K562 (cell line): Measurements from ENCODE around the gene ARF1. TPM values are rescaled to one million over a fixed set of nuclear protein-coding genes. Genes with fewer than 3 reads are reported as not detected.

Experiments used
- ATAC-seq: fragments of 200-7000 bp; cut with Tn5 transposase; 3 replicates; pipeline ENCODE4 v1.9.1; 2020; ENCODE audit warnings: moderate library complexity
- BruUV-seq: library from RNA; stranded (reverse); fragments of 400-500 nt; replicated peaks from 2 replicates; lab custom pipeline; 2021; lab: Mats Ljungman, UMichigan
- CTCF ChIA-PET: fragments of 300-600 bp; formaldehyde crosslinking; extraction: SDS; loops from one replicate; lab custom pipeline; 2021; ENCODE audit warnings: low intra/inter-chr PET ratio; lab: Yijun Ruan, JAX
- POLR2A ChIA-PET: fragments of 300-600, 350-650 bp; sonication (Branson Sonifier 250); formaldehyde crosslinking; extraction: SDS; loops from one replicate; lab custom pipeline; 2021; ENCODE audit warnings: antibody characterized with exemption, inconsistent platforms; lab: Yijun Ruan, JAX
- DNase-seq, 4 experiments: peaks; one replicate each; pipeline versions ENCODE4 v3.0.0 to v3.0.0-alpha.2; 2011 to 2018; ENCODE audit warnings: low spot score in 3 of 4, mixed read lengths in 3 of 4; ENCODE audit errors: extremely low read depth in 1 of 4
- FAIRE-seq: peaks from 2 replicates; lab custom pipeline; 2011; peaks lifted over from hg19 to GRCh38; lab: Jason Lieb, UNC
- H2AFZ ChIP-seq: 2 replicates; pipeline ENCODE4 v1.6.0; 2011; ENCODE audit warnings: low read depth, low read length, control low read depth, inconsistent platforms
- H3K27ac ChIP-seq: fragments of 200-600 bp; 3 replicates; pipeline ENCODE4 v1.8.0; 2011; ENCODE audit warnings: low read depth, mild to moderate bottlenecking, control low read depth, inconsistent platforms, low read length, moderate library complexity, mixed read lengths; ENCODE audit errors: extremely low read depth
- H3K27me3 ChIP-seq, 2 experiments: fragments of 300-600 bp in 1 of 2; 2 replicates in 1 of 2; 3 replicates in 1 of 2; pipeline versions ENCODE4 v1.6.0 to v1.8.0; 2011; ENCODE audit warnings: inconsistent platforms in 2 of 2, low read length in 2 of 2, mild to moderate bottlenecking in 1 of 2, mixed read lengths in 1 of 2, moderate library complexity in 1 of 2; ENCODE audit not compliant: control insufficient read depth in 2 of 2, insufficient read depth in 2 of 2
- H3K36me3 ChIP-seq: fragments of 300-600 bp; 3 replicates; pipeline ENCODE4 v1.8.0; 2011; ENCODE audit warnings: mild to moderate bottlenecking, low read length, inconsistent platforms; ENCODE audit not compliant: control insufficient read depth, insufficient read depth
- H3K4me1 ChIP-seq, 2 experiments: fragments of 200-600 bp in 1 of 2; replicated peaks in 1 of 2; 2 replicates in 1 of 2; 3 replicates in 1 of 2; pipeline versions ENCODE4 v1.5.1 to v1.8.0; 2011; ENCODE audit warnings: inconsistent platforms in 2 of 2, low read length in 2 of 2, mild to moderate bottlenecking in 1 of 2, mixed read lengths in 1 of 2, moderate library complexity in 1 of 2; ENCODE audit not compliant: control insufficient read depth in 2 of 2, insufficient read depth in 2 of 2
- H3K4me2 ChIP-seq: 2 replicates; pipeline ENCODE4 v1.6.1; 2011; ENCODE audit warnings: low read length, control low read depth, inconsistent platforms, mixed read lengths; ENCODE audit not compliant: insufficient read depth
- H3K4me3 ChIP-seq: fragments of 200-600 bp; sonication (generic), shearing (Covaris generic); 2 replicates; pipeline ENCODE4 v1.5.1; 2016; ENCODE audit warnings: control low read depth, inconsistent platforms
- H3K79me2 ChIP-seq: fragments of 200-600 bp; 3 replicates; pipeline ENCODE4 v1.8.0; 2011; ENCODE audit warnings: low read length, inconsistent platforms; ENCODE audit not compliant: control insufficient read depth, insufficient read depth
- H3K9ac ChIP-seq, 2 experiments: 2 replicates each; pipeline versions ENCODE4 v1.6.0 to v1.6.1; 2011; ENCODE audit warnings: low read depth in 2 of 2, low read length in 2 of 2, control low read depth in 1 of 2, inconsistent platforms in 1 of 2, mild to moderate bottlenecking in 1 of 2, mixed read lengths in 1 of 2; ENCODE audit not compliant: insufficient read depth in 1 of 2
- H3K9me1 ChIP-seq: one replicate; pipeline ENCODE4 v1.6.0; 2011; ENCODE audit warnings: inconsistent platforms, mild to moderate bottlenecking, low read length, moderate library complexity; ENCODE audit not compliant: control insufficient read depth, insufficient read depth
- H3K9me3 ChIP-seq: replicated peaks from 2 replicates; pipeline ENCODE4 v1.5.1; 2011; ENCODE audit warnings: low read depth, low read length, inconsistent platforms; ENCODE audit not compliant: control insufficient read depth, insufficient read depth
- H4K20me1 ChIP-seq: replicated peaks from 2 replicates; pipeline ENCODE4 v1.6.1; 2011; ENCODE audit warnings: low read length, inconsistent platforms, mixed read lengths; ENCODE audit not compliant: control insufficient read depth, insufficient read depth
- BCOR ChIP-seq: fragments of 450-650 bp; IDR thresholded peaks from 2 replicates; pipeline ENCODE4 v1.6.1; 2016
- CHD4 ChIP-seq: fragments of 200-600 bp; sonication (generic); IDR thresholded peaks from 3 replicates; pipeline ENCODE4 v1.6.1; 2012; ENCODE audit warnings: low read depth, mild to moderate bottlenecking, mixed read lengths, low read length, inconsistent platforms; ENCODE audit not compliant: insufficient read depth, insufficient replicate concordance, poor library complexity, severe bottlenecking
- CREB3L1 ChIP-seq: fragments of 450-650 bp; IDR thresholded peaks from 2 replicates; pipeline ENCODE4 v1.6.1; 2014; ENCODE audit warnings: low read depth, mild to moderate bottlenecking, moderate library complexity, borderline replicate concordance
- E2F1 ChIP-seq: sonication (generic); formaldehyde crosslinking; IDR thresholded peaks from 2 replicates; pipeline ENCODE4 v1.8.1; 2023; ENCODE audit warnings: mild to moderate bottlenecking, missing genetic modification reagents, moderate library complexity
- KDM2B ChIP-seq: fragments of 250-450 bp; sonication (Bioruptor Pico); IDR thresholded peaks from 2 replicates; pipeline ENCODE4 v1.8.0; 2021; ENCODE audit warnings: mild to moderate bottlenecking, moderate library complexity
- PHB2 ChIP-seq: fragments of 450-650 bp; IDR thresholded peaks from 2 replicates; pipeline ENCODE4 v1.6.1; 2017; ENCODE audit warnings: low read depth
- RAD51 ChIP-seq: fragments of 450-650 bp; IDR thresholded peaks from 2 replicates; pipeline ENCODE4 v1.7.1; 2016; ENCODE audit warnings: low read depth, mild to moderate bottlenecking, borderline replicate concordance
- SIN3A ChIP-seq, 2 experiments: fragments of 150-350 bp in 1 of 2; IDR thresholded peaks; 2 replicates each; pipeline ENCODE4 v1.6.1; 2011 to 2016; ENCODE audit warnings: borderline replicate concordance in 2 of 2, low read depth in 2 of 2, low read length in 2 of 2, mild to moderate bottlenecking in 2 of 2, moderate library complexity in 2 of 2; ENCODE audit not compliant: control insufficient read depth in 1 of 2
- SMARCA5 ChIP-seq: fragments of 450-650 bp; IDR thresholded peaks from 2 replicates; pipeline ENCODE4 v1.6.1; 2016
- SMC3 ChIP-seq: conservative IDR thresholded peaks from 2 replicates; pipeline ENCODE4 v1.6.1; 2011; ENCODE audit warnings: low read depth, low read length, improper control_type of control experiment; ENCODE audit not compliant: insufficient read depth
- STAT5B ChIP-seq: fragments of 250-450 bp; sonication (Bioruptor Pico); IDR thresholded peaks from 2 replicates; pipeline ENCODE4 v1.8.0; 2021; ENCODE audit warnings: mild to moderate bottlenecking, inconsistent platforms
- USF1 ChIP-seq: sonication (generic); formaldehyde crosslinking; IDR thresholded peaks from 2 replicates; pipeline ENCODE4 v1.9.0; 2022; ENCODE audit warnings: mild to moderate bottlenecking, missing genetic modification reagents
- USF2 ChIP-seq: sonication (generic); formaldehyde crosslinking; IDR thresholded peaks from 2 replicates; pipeline ENCODE4 v1.5.0; 2020; ENCODE audit warnings: missing genetic modification reagents
- YY1 ChIP-seq, 3 experiments: IDR thresholded peaks; 2 replicates each; pipeline ENCODE4 v1.6.1; 2011; ENCODE audit warnings: low read length in 2 of 3, mild to moderate bottlenecking in 2 of 3, moderate library complexity in 2 of 3, borderline replicate concordance in 1 of 3, control low read depth in 1 of 3, low read depth in 1 of 3; ENCODE audit not compliant: insufficient read depth in 3 of 3, insufficient replicate concordance in 2 of 3, control insufficient read depth in 1 of 3, insufficient read length in 1 of 3; ENCODE audit errors: extremely low read depth in 1 of 3
- ZBTB43 ChIP-seq: sonication (generic); formaldehyde crosslinking; IDR thresholded peaks from 2 replicates; pipeline ENCODE4 v1.8.0; 2023; ENCODE audit warnings: mild to moderate bottlenecking, missing genetic modification reagents
- WGBS: fragments of 100-300 bp; shearing (Covaris generic); methylation state at CpG from one replicate; pipeline ENCODE4 v1.1.6; 2016; ENCODE audit warnings: low coverage, mixed read lengths; ENCODE audit not compliant: insufficient coverage; ENCODE audit errors: missing lambda C conversion rate; 5-methylcytosine and 5-hydroxymethylcytosine counted together
- in situ Hi-C: fragments of 300-500 bp; cut with MboI; formaldehyde crosslinking; loops from 4 replicates; pipeline ENCODE4 v1.15.0; 2018; ENCODE audit warnings: inconsistent platforms, mixed read lengths
- intact Hi-C: fragments of 100-400 bp; cut with micrococcal nuclease; formaldehyde crosslinking; loops from 2 replicates; pipeline ENCODE4 v1.14.2; 2022
- polyA plus RNA-seq, 8 experiments: library from polyadenylated mRNA; depleted of rRNA in 4 of 8; stranded (reverse) in 5 of 8; unstranded in 3 of 8; fragments of >200 nt; fragmentation: Nextera tagmentation in 2 of 8; fragmentation: Illumina TruSeq in 1 of 8; extraction: Ambion mirVana in 2 of 8; extraction: Trizol in 1 of 8; gene quantifications; 2 replicates each; pipeline versions ENCODE4 v1.2.1 to v1.2.3, GENCODE V29; 2011 to 2014; ENCODE audit warnings: inconsistent platforms in 1 of 8, missing spikeins in 1 of 8
- total RNA-seq, 7 experiments: library from RNA; depleted of rRNA in 6 of 7; stranded (reverse); fragments of >200 nt in 6 of 7; fragmentation: Illumina TruSeq in 2 of 7; extraction: Trizol in 2 of 7; gene quantifications; 2 replicates each; pipeline versions ENCODE4 v1.2.1 to v1.2.3, GENCODE V29; 2011 to 2021; ENCODE audit warnings: low replicate concordance in 1 of 7

Gene ARF1
- total and polyA plus RNA-seq, 9 of the 15 experiments (the other 6 are each of a cell fraction or from before 2014, with no cell fraction given), result 69.8 to 593 (median 325) TPM

- peaks cover 31% of the 10 kb centered on the region for H4K20me1 ChIP-seq
- H3K9me1 ChIP-seq, result peaks cover 3% of the 10 kb centered on the region
- H2AFZ ChIP-seq, result no peak overlapping the region
- ChIA-PET CTCF (no interaction called here), POLR2A (interaction anchor here (1.1 to 6.0 kb wide), 4 partner anchors 9 to 128 kb away, joined by 3 to 92 read pairs (median 14); partner anchors contain the start of gene MRPL55)
- WGBS, result 32% methylated on average over 15 of the region's 15 CpGs
- peaks cover 15 to 62% of the 10 kb centered on the region in 2 experiments for H3K4me1 ChIP-seq
- H3K4me3 ChIP-seq, result peak overlapping the region; percentile 100
- H3K36me3 ChIP-seq, result peaks cover 64% of the 10 kb centered on the region; the same call in 2 of the 3 replicates
- ATAC-seq (no peak), DNase-seq (peak in 2 of 4 experiments; percentile 30 to 32), FAIRE-seq (no peak)
- H3K9ac ChIP-seq, result peak overlapping the region; percentile 87 to 98; a peak in 3 of 4 replicates
- no TSS peak for BruUV-seq
- peak overlapping the region; percentile 94 for H3K4me2 ChIP-seq
- in situ Hi-C loops, result no loop called here
- intact Hi-C loops, result loop anchor here (2.0 kb wide), 1 partner anchor 17 kb away; no protein-coding TSS in a partner anchor
- H3K9me3 ChIP-seq, result peaks cover 5% of the 10 kb centered on the region; the same call in 1 of the 2 replicates
- peaks cover 51% of the 10 kb centered on the region for H3K79me2 ChIP-seq
- H3K27me3 ChIP-seq, result no peaks in the 10 kb centered on the region
- 0 out of 3 replicates have a peak overlapping the region, but pooled peaks have one; percentile 3 for H3K27ac ChIP-seq
- TF ChIP-seq BCOR (no peak), RAD51 (0 out of 2 replicates have a peak, but pooled peaks have one; percentile 45), SMC3 (no peak), KDM2B (CRISPR knock-in tag) (no peak), ZBTB43 (CRISPR knock-in tag) (no peak), CHD4 (no peak), YY1 (IDR thresholded peaks at IDR 0.05; ENCODE audit: borderline replicate concordance in 1 of 3, control insufficient read depth in 1 of 3, extremely low read depth in 1 of 3, insufficient read depth in 3 of 3, insufficient read length in 1 of 3, insufficient replicate concordance in 2 of 3, low read depth in 1 of 3, low read length in 2 of 3) (no peak), PHB2 (no peak), STAT5B (CRISPR knock-in tag) (no peak), E2F1 (CRISPR knock-in tag) (0 out of 2 replicates have a peak, but pooled peaks have one; percentile 36), CREB3L1 (no peak), USF2 (CRISPR knock-in tag) (0 out of 2 replicates have a peak, but pooled peaks have one; percentile 53), SIN3A (IDR thresholded peaks at IDR 0.05; ENCODE audit: borderline replicate concordance in 2 of 2, control insufficient read depth in 1 of 2, low read depth in 2 of 2, low read length in 2 of 2) (no peak), SMARCA5 (no peak), USF1 (CRISPR knock-in tag) (peak; percentile 80)
Observed at GRCh38 chr1:228101614-228101993, 19.1 kb downstream of the ARF1 start.
